NOMO-1 (cell line): ENCODE results near the gene TMEM119.
"Not testable (repeated sequence)": the region's sequence is repeated elsewhere in the genome, so short reads cannot be mapped to it uniquely, and the experiment has no call there.

Source experiments
- DNase-seq, 2 experiments: peaks; one replicate each; lab custom pipeline; 2025; ENCODE audit not compliant: unreplicated experiment in 2 of 2; lab: John Stamatoyannopoulos, UW

TMEM119 gene

DNA sequence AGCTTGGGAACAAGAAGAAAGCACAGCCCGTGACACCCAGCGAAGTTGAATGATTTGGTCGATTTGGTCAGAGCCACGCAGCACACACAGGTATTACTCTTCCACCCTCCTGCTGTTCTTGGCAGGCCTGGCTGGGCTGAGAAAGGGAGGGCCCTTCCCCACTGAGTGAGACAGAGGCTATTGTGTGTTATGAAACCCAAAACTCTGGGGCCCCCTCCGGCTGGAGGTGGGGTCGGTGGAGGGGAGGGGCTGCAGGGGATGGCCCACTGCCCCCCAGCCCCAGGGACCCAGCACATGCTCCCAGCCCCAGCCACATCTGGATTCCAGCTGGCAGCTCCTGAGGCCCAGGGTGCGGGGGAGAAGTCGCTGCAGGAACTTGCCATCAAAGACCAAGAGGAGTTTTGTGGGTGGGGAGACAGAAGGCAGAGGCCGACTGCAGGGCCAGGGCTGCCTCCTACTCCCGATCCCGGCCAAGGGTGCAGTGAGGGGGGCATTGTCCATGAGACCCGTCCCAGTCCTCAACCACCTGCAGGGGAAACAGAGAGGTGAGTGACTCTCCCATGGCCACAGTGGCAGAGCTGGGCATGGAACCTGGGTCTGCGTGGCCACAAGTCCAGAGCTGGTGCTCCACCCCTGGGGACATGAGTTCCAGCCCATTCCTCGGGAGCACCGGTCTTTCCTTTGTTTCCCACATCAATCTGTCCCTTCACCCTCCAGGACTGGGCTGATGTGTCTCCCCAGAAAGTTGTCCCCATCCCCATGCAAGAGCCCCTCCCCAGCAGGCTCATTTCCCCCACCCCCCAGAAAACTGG, 8.7 kb downstream of the TMEM119 start:
- no peak for DNase-seq

GRCh38 chr12:108587826-108588225, 10.1 kb downstream of the TMEM119 start:
- DNase-seq = no peak

DNA sequence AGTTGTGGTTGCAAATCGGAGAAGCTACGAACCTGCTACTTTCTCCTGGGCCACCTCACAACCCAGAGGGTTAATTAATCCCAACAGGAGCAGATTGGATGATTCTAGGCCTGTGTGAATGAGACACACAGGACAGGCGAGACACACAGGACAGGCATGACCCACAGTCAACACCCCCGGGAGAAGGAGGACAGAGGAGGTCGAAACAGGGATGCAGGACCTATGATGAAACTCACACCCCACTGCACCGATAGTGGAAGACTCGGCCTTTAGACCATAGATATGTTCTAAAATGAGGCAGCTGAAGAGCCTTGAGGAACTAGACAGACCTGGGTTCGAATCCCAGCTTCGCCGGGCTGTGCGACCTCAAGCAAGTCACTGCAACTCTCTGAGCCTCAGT, 11.6 kb downstream of the TMEM119 start:
- DNase-seq = no peak

GRCh38 chr12:108585864-108586263, 12.0 kb downstream of the TMEM119 start:
- DNase-seq = no peak

DNA sequence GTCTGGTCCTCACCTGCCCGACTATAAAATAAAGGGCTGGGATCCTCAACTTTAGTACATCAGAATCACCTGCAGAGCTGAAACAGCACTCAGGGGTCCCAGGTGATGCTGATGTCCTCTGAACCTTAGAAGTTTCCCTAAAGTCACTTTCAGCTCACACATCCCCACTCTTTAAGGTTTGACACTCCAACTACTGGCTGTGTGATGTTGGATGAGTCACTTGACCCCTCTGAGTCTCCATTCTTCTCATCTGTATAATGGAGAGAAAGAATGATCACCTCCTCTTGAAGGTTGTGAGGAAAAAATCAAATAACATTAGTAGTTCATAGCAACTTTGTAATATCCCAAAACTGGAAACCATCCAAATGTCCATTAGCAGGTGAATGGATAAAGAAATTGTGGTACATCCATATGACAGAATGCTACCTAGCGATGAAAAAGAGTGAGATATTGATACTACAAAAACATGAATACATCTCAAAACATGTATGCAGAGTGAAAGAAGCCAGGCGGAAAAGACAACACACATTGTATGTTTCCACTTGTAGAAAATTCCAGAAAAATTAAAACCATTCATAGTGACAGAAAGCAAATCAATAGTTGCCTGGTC, 13.3 kb downstream of the TMEM119 start:
- no peak for DNase-seq

- DNase-seq = no peak
Observed at GRCh38 chr12:108583991-108584390, 13.9 kb downstream of the TMEM119 start.

- no peak for DNase-seq
Observed at GRCh38 chr12:108582978-108583770, 14.7 kb downstream of the TMEM119 start.

DNA sequence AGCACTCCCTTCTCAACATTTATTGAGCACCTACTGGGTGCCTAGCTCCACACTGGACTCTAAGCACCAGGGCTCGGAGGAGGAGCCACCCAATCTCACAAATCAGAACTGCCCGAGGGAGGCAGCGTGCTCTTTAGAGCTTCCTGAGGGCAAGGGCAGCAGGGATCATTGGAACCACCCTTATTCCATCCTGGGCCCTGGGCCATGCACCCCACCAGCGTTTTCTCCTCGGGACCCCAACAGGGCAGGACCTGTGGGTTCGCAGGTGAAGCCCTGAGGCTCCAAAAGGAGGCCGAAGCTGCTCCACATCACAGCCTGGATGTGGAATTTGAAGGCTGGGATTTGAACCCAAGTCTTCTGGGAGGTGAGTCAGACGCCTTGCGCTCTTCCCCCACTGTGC, 15.4 kb downstream of the TMEM119 start:
- no peak for DNase-seq

DNA sequence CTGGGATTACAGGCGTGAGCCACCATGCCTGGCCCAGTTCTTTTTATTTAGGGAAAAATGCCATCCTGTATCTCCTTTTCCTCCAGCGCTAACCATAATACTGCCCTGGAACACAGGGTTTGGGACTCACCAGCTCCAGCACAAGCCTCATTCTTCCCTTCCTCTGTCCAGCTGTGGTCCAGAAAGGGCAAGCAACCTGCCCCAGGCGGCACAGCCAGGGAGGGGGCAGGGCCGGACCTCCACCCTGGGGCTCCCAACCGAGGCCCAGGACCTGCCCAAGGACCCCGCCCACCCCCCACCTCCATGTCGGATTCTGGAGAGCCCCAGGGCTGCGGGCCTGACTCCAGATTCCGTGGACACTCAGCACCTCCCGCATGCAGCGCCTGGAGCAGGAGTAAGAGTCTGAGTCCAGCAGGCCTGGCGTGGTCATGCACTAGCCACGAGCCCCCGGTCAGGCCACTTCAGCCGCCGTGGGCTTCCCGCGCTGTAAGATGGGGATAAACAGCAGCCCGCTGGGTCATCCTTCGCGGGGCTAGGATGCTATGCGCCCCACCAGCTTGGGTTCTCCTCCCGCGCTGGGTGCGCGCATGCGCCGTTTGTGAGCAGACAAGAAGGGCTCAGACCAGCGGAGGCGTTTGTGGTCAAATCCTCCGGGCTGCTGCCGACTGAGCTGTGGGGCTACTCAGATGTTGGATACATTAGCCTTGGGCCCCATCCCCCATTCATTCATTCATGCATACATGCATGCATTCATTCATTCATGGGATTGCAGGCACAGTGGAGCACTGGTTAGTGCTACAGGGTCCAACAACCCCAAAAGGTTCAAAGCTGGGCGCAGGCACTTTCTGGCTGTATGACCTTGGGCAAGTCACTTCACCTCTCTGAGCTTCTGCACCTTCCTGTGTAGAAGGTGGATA, 16.3 kb downstream of the TMEM119 start:
- no peak for DNase-seq

GRCh38 chr12:108580531-108580930, 17.4 kb downstream of the TMEM119 start:
- no peak for DNase-seq

DNA sequence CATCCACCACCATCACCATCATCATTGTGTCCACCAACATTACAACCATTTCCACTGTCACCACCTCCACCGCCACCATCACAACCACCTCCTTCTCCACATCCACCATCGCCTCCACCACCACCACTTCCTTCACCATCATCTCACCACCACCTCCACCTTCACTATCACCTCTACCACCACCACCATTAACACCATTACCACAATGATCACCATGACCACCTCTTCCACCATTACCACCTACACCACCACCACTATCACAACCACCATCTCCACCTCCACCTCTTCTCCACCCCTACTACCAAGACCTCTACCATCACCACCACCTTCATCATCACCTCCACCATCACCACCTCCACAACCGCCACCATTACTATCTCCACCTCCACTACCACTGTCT, 19.1 kb downstream of the TMEM119 start:
- no peak for DNase-seq

GRCh38 chr12:108578264-108578663, 19.6 kb downstream of the TMEM119 start:
- no peak for DNase-seq

- no peak for DNase-seq
Observed at GRCh38 chr12:108577458-108577857, 20.4 kb downstream of the TMEM119 start.

DNA sequence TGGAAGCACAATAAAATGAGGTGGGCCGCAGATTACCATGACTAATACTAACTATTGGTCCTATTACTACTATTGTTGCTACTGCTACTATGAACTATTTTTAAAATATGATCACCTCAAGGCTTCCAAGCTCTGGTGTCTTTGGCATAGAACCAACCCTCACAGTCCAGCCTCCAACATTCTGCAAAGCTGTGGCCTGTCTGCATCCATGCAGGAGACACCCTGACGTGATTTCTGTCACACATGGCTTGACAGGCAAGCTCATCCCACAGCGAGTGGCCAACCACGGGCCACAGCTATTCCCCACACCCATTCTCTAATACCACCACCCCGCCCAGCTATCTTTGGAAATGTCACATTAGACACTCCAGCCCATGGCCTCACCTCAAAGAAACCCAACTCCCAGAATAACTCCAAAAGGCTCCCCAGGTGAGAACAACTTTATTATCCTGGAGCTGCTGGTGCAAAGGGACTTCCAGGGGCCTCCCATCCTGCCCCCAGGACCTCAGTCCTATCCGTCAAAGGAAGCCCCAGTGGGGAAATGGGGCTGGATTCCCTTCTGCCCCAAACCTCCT, 21.1 kb downstream of the TMEM119 start:
- DNase-seq = no peak

- DNase-seq = no peak
Observed at GRCh38 chr12:108575199-108575912, 22.5 kb downstream of the TMEM119 start.

DNA sequence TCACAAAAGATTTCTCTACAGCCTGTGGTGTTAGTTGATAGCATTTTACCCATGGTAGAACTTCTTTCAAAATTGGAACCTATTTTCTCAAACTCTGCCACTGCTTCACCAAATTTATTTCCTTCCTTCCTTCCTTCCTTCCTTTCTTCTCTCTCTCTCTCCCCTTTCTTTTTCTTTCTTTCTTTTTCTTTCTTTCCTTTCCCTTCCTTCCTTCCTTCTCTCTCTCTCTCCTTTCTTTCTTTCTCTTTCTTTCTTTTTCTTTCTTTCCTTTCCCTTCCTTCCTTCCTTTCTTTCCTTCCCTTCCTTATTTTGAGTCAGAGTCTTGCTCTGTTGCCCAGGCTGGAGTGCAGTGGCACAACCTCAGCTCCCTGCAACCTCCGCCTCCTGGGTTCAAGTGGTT, 23.6 kb downstream of the TMEM119 start:
- DNase-seq = not testable (repeated sequence)

GRCh38 chr12:108573317-108573716, 24.6 kb downstream of the TMEM119 start:
- no peak for DNase-seq

DNA sequence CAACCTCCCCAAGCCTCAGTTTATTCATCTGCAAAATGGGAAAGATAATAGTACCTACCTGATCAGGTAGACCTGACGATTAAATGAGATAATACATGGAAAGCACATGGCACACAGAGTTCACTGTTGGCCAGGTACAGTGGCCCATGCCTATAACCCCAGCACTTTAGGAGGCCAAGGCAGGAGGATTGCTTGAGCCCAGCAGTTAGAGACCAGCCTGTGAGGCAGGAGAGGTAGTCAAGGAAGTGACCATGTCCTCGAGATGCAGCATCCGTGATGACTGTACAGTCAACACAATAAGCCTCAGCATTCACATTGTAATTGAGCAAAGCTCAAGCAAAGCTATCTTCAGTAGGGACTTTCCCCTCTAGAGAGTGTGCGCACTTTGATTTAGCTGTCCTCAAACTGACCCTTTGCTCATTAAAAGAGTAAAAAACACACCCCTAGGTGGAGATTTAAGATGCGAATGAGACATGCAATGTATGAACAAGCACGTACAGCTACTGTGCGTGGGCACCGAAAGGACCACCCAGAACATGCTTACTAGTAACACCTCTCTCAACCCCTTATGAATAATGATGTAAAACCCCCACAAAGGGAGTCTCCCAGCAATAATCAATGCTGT, 25.6 kb downstream of the TMEM119 start:
- DNase-seq = no peak

- DNase-seq = no peak
Observed at GRCh38 chr12:108571609-108572165, 26.2 kb downstream of the TMEM119 start.
